ENCODE data around the gene ARIH1. TPM values are rescaled to one million over a fixed set of nuclear protein-coding genes. Genes with fewer than 3 reads are reported as not detected.
"Not testable (repeated sequence)": the region's sequence is repeated elsewhere in the genome, so short reads cannot be mapped to it uniquely, and the experiment has no call there.

Gene ARIH1
- total and polyA plus RNA-seq, 4 experiments from 2014 or later, result 10.5 to 210 (median 120) TPM

GRCh38 chr15:72629068-72629570 lies 155.0 kb downstream of the ARIH1 start:
- H3K27me3 ChIP-seq (ENCODE audit: insufficient read depth, low read length); DNase-seq; H3K4me1 ChIP-seq (ENCODE audit: insufficient read depth, low read length); H3K36me3 ChIP-seq (ENCODE audit: insufficient read depth, low read length); H3K36me3 Mint-ChIP-seq; H3K4me3 Mint-ChIP-seq; H3K9me3 ChIP-seq (ENCODE audit: control insufficient read depth in 1 of 2, low read length in 2 of 2); H3K27ac Mint-ChIP-seq; POLR2A ChIA-PET (ENCODE audit: partially characterized antibody); H3K9me3 Mint-ChIP-seq; intact Hi-C loops (cut with micrococcal nuclease); H3K27me3 Mint-ChIP-seq; H3K27ac ChIP-seq (ENCODE audit: low read depth, low read length); H3K4me3 ChIP-seq (ENCODE audit: low read length in 2 of 2); H3K4me1 Mint-ChIP-seq: not testable (repeated sequence)
- CTCF ChIA-PET (ENCODE audit: partially characterized antibody), result interaction anchor here (0.6 kb wide), 1 partner anchor 114 kb away, joined by 3 read pairs; no protein-coding TSS in a partner anchor

- H3K27me3 Mint-ChIP-seq; CTCF ChIA-PET (ENCODE audit: partially characterized antibody); H3K27me3 ChIP-seq (ENCODE audit: insufficient read depth, low read length); H3K4me3 ChIP-seq (ENCODE audit: low read length in 2 of 2); H3K27ac ChIP-seq (ENCODE audit: low read depth, low read length); H3K27ac Mint-ChIP-seq; H3K36me3 Mint-ChIP-seq; POLR2A ChIA-PET (ENCODE audit: partially characterized antibody); intact Hi-C loops (cut with micrococcal nuclease); H3K36me3 ChIP-seq (ENCODE audit: insufficient read depth, low read length); H3K4me1 Mint-ChIP-seq; H3K4me1 ChIP-seq (ENCODE audit: insufficient read depth, low read length); H3K9me3 Mint-ChIP-seq; H3K9me3 ChIP-seq (ENCODE audit: control insufficient read depth in 1 of 2, low read length in 2 of 2): not testable (repeated sequence)
- peak; percentile 43 to 55 (median 48) for DNase-seq
- peak overlapping the region in 5 of 8 donors; percentile 18 to 68 (median 41) for H3K4me3 Mint-ChIP-seq
Measured at GRCh38 chr15:72636519-72637282, 162.6 kb downstream of the ARIH1 start.

- H3K27ac Mint-ChIP-seq; CTCF ChIA-PET (ENCODE audit: partially characterized antibody); H3K4me3 Mint-ChIP-seq; H3K36me3 ChIP-seq (ENCODE audit: insufficient read depth, low read length); H3K36me3 Mint-ChIP-seq; H3K4me1 ChIP-seq (ENCODE audit: insufficient read depth, low read length); H3K4me1 Mint-ChIP-seq; H3K27me3 Mint-ChIP-seq; DNase-seq; H3K4me3 ChIP-seq (ENCODE audit: low read length in 2 of 2); H3K27ac ChIP-seq (ENCODE audit: low read depth, low read length); intact Hi-C loops (cut with micrococcal nuclease); H3K9me3 Mint-ChIP-seq; H3K27me3 ChIP-seq (ENCODE audit: insufficient read depth, low read length); POLR2A ChIA-PET (ENCODE audit: partially characterized antibody); H3K9me3 ChIP-seq (ENCODE audit: control insufficient read depth in 1 of 2, low read length in 2 of 2): not testable (repeated sequence)
Measured at GRCh38 chr15:72639759-72640483, 165.8 kb downstream of the ARIH1 start.

- H3K27ac ChIP-seq (ENCODE audit: low read depth, low read length); H3K27me3 Mint-ChIP-seq; H3K36me3 ChIP-seq (ENCODE audit: insufficient read depth, low read length); DNase-seq; H3K4me1 ChIP-seq (ENCODE audit: insufficient read depth, low read length); CTCF ChIA-PET (ENCODE audit: partially characterized antibody); H3K4me1 Mint-ChIP-seq; H3K9me3 ChIP-seq (ENCODE audit: control insufficient read depth in 1 of 2, low read length in 2 of 2); H3K27me3 ChIP-seq (ENCODE audit: insufficient read depth, low read length); POLR2A ChIA-PET (ENCODE audit: partially characterized antibody); H3K9me3 Mint-ChIP-seq; H3K4me3 Mint-ChIP-seq; H3K27ac Mint-ChIP-seq; H3K36me3 Mint-ChIP-seq; intact Hi-C loops (cut with micrococcal nuclease); H3K4me3 ChIP-seq (ENCODE audit: low read length in 2 of 2): not testable (repeated sequence)
Measured at GRCh38 chr15:72642271-72642670, 168.1 kb downstream of the ARIH1 start.

- H3K9me3 ChIP-seq (ENCODE audit: control insufficient read depth in 1 of 2, low read length in 2 of 2); H3K27me3 ChIP-seq (ENCODE audit: insufficient read depth, low read length): not testable (repeated sequence)
Measured at GRCh38 chr15:72648631-72649253, 174.6 kb downstream of the ARIH1 start.

More at GRCh38 chr15:72648631-72649253, 174.6 kb downstream of the ARIH1 start:
- H3K4me3 Mint-ChIP-seq; H3K27me3 Mint-ChIP-seq; H3K36me3 ChIP-seq (ENCODE audit: insufficient read depth, low read length); H3K4me3 ChIP-seq (ENCODE audit: low read length in 2 of 2); H3K36me3 Mint-ChIP-seq; H3K9me3 Mint-ChIP-seq; H3K27ac Mint-ChIP-seq; DNase-seq; intact Hi-C loops (cut with micrococcal nuclease); H3K27ac ChIP-seq (ENCODE audit: low read depth, low read length); POLR2A ChIA-PET (ENCODE audit: partially characterized antibody); H3K4me1 ChIP-seq (ENCODE audit: insufficient read depth, low read length); CTCF ChIA-PET (ENCODE audit: partially characterized antibody); H3K4me1 Mint-ChIP-seq: not testable (repeated sequence)

Other genes with a start within 250 kb of the ARIH1 start
- gene PKM, start 243.1 kb upstream of the ARIH1 start, total RNA-seq, result 100 to 1,000 TPM; 378 to 383 TPM
- 100 to 1,000 TPM; 440 to 658 TPM for gene PKM, start 243.1 kb upstream of the ARIH1 start, polyA plus RNA-seq
- gene PARP6, start 201.8 kb upstream of the ARIH1 start, total RNA-seq, result 100 to 1,000 TPM; 111 TPM
- 10 to 100 TPM in 1 of 2 donors, 1 to 10 TPM in 1; 7.5 to 34.0 TPM for gene PARP6, start 201.8 kb upstream of the ARIH1 start, polyA plus RNA-seq
- gene CELF6, start 154.2 kb upstream of the ARIH1 start, total RNA-seq, result 1 to 10 TPM; 2.6 to 4.9 TPM
- gene CELF6, start 154.2 kb upstream of the ARIH1 start, polyA plus RNA-seq, result not detected
- 10 to 100 TPM; 84.4 to 84.6 TPM for gene HEXA, start 98.3 kb upstream of the ARIH1 start, total RNA-seq
- gene HEXA, start 98.3 kb upstream of the ARIH1 start, polyA plus RNA-seq, result 100 to 1,000 TPM in 1 of 2 donors, 10 to 100 TPM in 1; 69.9 to 102 TPM
- not detected for gene TMEM202, start 76.0 kb upstream of the ARIH1 start, total RNA-seq
- gene TMEM202, start 76.0 kb upstream of the ARIH1 start, polyA plus RNA-seq, result not detected
- not detected for gene GOLGA6B, start 180.4 kb downstream of the ARIH1 start, total RNA-seq
- gene GOLGA6B, start 180.4 kb downstream of the ARIH1 start, polyA plus RNA-seq, result not detected
- gene HIGD2B, start 211.9 kb downstream of the ARIH1 start, total RNA-seq, result under 1 TPM; 0.39 to 0.41 TPM
- not detected for gene HIGD2B, start 211.9 kb downstream of the ARIH1 start, polyA plus RNA-seq
- 10 to 100 TPM; 19.1 to 22.2 TPM for gene BBS4, start 211.9 kb downstream of the ARIH1 start, total RNA-seq
- 10 to 100 TPM in 1 of 2 donors, 1 to 10 TPM in 1; 7.7 to 13.8 TPM for gene BBS4, start 211.9 kb downstream of the ARIH1 start, polyA plus RNA-seq

Data from CD4-positive, alpha-beta memory T cell (primary cell).